Tibial artery (tissue), 4 donors: ENCODE data around the gene BTG4.

ENCODE experiments used
- DNase-seq, 2 donors: peaks; one replicate each; pipeline ENCODE4 v3.0.0-alpha.2; 2019
- H3K27ac ChIP-seq, 2 donors: fragments of 200-600 bp; sonication (generic) in 1 of 2; 1 replicate in 1 of 2; 2 replicates in 1 of 2; pipeline ENCODE4 v1.5.1; 2018 to 2019; ENCODE audit warnings: mild to moderate bottlenecking in 1 of 2
- H3K27me3 ChIP-seq, 2 donors: fragments of 200-600 bp; sonication (generic) in 1 of 2; one replicate each; pipeline versions ENCODE4 v1.5.1 to v1.6.0; 2016 to 2019
- H3K36me3 ChIP-seq, 3 donors: fragments of 200-600 bp; sonication (generic) in 2 of 3; one replicate each; pipeline ENCODE4 v1.5.1; 2016 to 2019; ENCODE audit warnings: mild to moderate bottlenecking in 2 of 3
- H3K4me1 ChIP-seq, 4 donors: fragments of 200-600 bp; sonication (generic) in 2 of 4; 1 replicate in 3 of 4; 2 replicates in 1 of 4; pipeline ENCODE4 v1.5.1; 2016 to 2019
- H3K4me3 ChIP-seq, 2 donors: fragments of 200-600 bp; sonication (generic) in 1 of 2; 1 replicate in 1 of 2; 2 replicates in 1 of 2; pipeline ENCODE4 v1.5.1; 2018 to 2019; ENCODE audit warnings: mild to moderate bottlenecking in 2 of 2
- H3K9me3 ChIP-seq, 3 donors: fragments of 200-600 bp; sonication (generic) in 1 of 3; one replicate each; pipeline ENCODE4 v1.5.1; 2016 to 2019
- CTCF ChIP-seq, 2 experiments: fragments of 200-600 bp in 1 of 2; fragments of 450-650 bp in 1 of 2; IDR thresholded peaks; one replicate each; pipeline ENCODE4 v1.5.1; 2017 to 2019; ENCODE audit warnings: antibody characterized with exemption in 2 of 2, mild to moderate bottlenecking in 1 of 2, moderate library complexity in 1 of 2
- intact Hi-C: fragments of 100-400 bp; cut with DNase I; formaldehyde crosslinking; loops from one replicate; pipeline ENCODE4 v1.15.0; 2023; ENCODE audit warnings: low total_unique reads

BTG4 gene

GRCh38 chr11:111512296-111513239 lies at the start of gene BTG4:
TSS of gene BTG4 (minus strand) at chr11:111512386. CDS start at chr11:111498776, 13,610 bp downstream.
- no peaks in the 10 kb centered on the region for H3K9me3 ChIP-seq
- H3K4me3 ChIP-seq = peak within 1 kb of the TSS; percentile 29 to 48
- no peaks in the 10 kb centered on the region for H3K36me3 ChIP-seq
- H3K27me3 ChIP-seq = peaks cover 0 to 47% of the 10 kb centered on the region in 2 donors
- intact Hi-C loops = no loop called here
- H3K27ac ChIP-seq = no peak within 1 kb of the TSS
- H3K4me1 ChIP-seq = peaks cover 0 to 21% (median 18%) of the 10 kb centered on the region in 4 donors
- DNase-seq = no peak
- TF ChIP-seq CTCF (IDR thresholded peaks at IDR 0.05) = no peak

- peaks cover 0 to 16% (median 0%) of the 10 kb centered on the region in 4 donors for H3K4me1 ChIP-seq
- no peaks in the 10 kb centered on the region for H3K9me3 ChIP-seq
- no peak overlapping the region for H3K27ac ChIP-seq
- H3K36me3 ChIP-seq = peaks cover 0 to 25% (median 14%) of the 10 kb centered on the region in 3 donors
- no peaks in the 10 kb centered on the region for H3K27me3 ChIP-seq
- no peak for DNase-seq
- intact Hi-C loops = no loop called here
- no peak overlapping the region for H3K4me3 ChIP-seq
- no peak for TF ChIP-seq CTCF (IDR thresholded peaks at IDR 0.05)
Observed at GRCh38 chr11:111561791-111562325, 49.7 kb upstream of the BTG4 start.

- Histone ChIP-seq H3K27me3 (no peaks in the 10 kb centered on the region), H3K27ac (no peak overlapping the region), H3K36me3 (peaks cover 0 to 25% (median 17%) of the 10 kb centered on the region in 3 donors), H3K4me1 (peaks cover 0 to 16% (median 0%) of the 10 kb centered on the region in 4 donors), H3K4me3 (no peak overlapping the region), H3K9me3 (no peaks in the 10 kb centered on the region)
- no peak for DNase-seq
- TF ChIP-seq CTCF (IDR thresholded peaks at IDR 0.05) = no peak
- intact Hi-C loops = no loop called here
Observed at GRCh38 chr11:111561306-111561705, 49.1 kb upstream of the BTG4 start.

- DNase-seq = no peak
- no peak overlapping the region for H3K4me3 ChIP-seq
- peaks cover 0 to 25% (median 22%) of the 10 kb centered on the region in 3 donors for H3K36me3 ChIP-seq
- no peaks in the 10 kb centered on the region for H3K27me3 ChIP-seq
- H3K27ac ChIP-seq = no peak overlapping the region
- no peak for TF ChIP-seq CTCF (IDR thresholded peaks at IDR 0.05)
- intact Hi-C loops = no loop called here
- peaks cover 0 to 16% (median 0%) of the 10 kb centered on the region in 4 donors for H3K4me1 ChIP-seq
- H3K9me3 ChIP-seq = no peaks in the 10 kb centered on the region
Observed at GRCh38 chr11:111560800-111561199, 48.6 kb upstream of the BTG4 start.

GRCh38 chr11:111559800-111560464 lies 47.7 kb upstream of the BTG4 start:
- DNase-seq = no peak
- H3K27me3 ChIP-seq = no peaks in the 10 kb centered on the region
- peaks cover 0 to 20% (median 0%) of the 10 kb centered on the region in 4 donors for H3K4me1 ChIP-seq
- H3K9me3 ChIP-seq = no peaks in the 10 kb centered on the region
- intact Hi-C loops = no loop called here
- no peak overlapping the region for H3K27ac ChIP-seq
- no peak for TF ChIP-seq CTCF (IDR thresholded peaks at IDR 0.05)
- no peak overlapping the region for H3K4me3 ChIP-seq
- H3K36me3 ChIP-seq = peaks cover 0 to 31% (median 24%) of the 10 kb centered on the region in 3 donors
